Glomerular visceral epithelial cell (primary cell): ENCODE results near the gene PROP1.
A peak's percentile ranks its signal among the peaks of the same experiment; 100 is the strongest.
"Not testable (repeated sequence)": the region's sequence is repeated elsewhere in the genome, so short reads cannot be mapped to it uniquely, and the experiment has no call there.

ENCODE experiments used
- DNase-seq: peaks from one replicate; pipeline ENCODE4 v3.0.0-alpha.2; 2016; ENCODE audit errors: extremely low spot score

The PROP1 gene

GRCh38 chr5:177982072-177982727 lies 13.8 kb downstream of the PROP1 start:
- no peak for DNase-seq

- no peak for DNase-seq
These were observed 14.6 kb downstream of the PROP1 start for GRCh38 chr5:177981296-177982071.

- no peak for DNase-seq
These were observed 15.3 kb downstream of the PROP1 start for GRCh38 chr5:177980743-177981151.

- not testable (repeated sequence) for DNase-seq
These were observed 18.4 kb downstream of the PROP1 start for GRCh38 chr5:177977600-177977999.

- DNase-seq, result no peak
These were observed 22.9 kb downstream of the PROP1 start for GRCh38 chr5:177973066-177973635.

- no peak for DNase-seq
These were observed 23.4 kb downstream of the PROP1 start for GRCh38 chr5:177972613-177973012.

GRCh38 chr5:177972014-177972413 lies 24.0 kb downstream of the PROP1 start:
- DNase-seq, result not testable (repeated sequence)

GRCh38 chr5:177968661-177969211 lies 27.3 kb downstream of the PROP1 start:
- DNase-seq, result no peak

- DNase-seq, result no peak
These were observed 28.7 kb downstream of the PROP1 start for GRCh38 chr5:177967221-177967887.

GRCh38 chr5:177966839-177967166 lies 29.2 kb downstream of the PROP1 start:
- no peak for DNase-seq

GRCh38 chr5:177966009-177966838 lies 29.8 kb downstream of the PROP1 start:
- no peak for DNase-seq

GRCh38 chr5:177964471-177964870 lies 31.6 kb downstream of the PROP1 start:
- DNase-seq, result no peak

- no peak for DNase-seq
These were observed 32.1 kb downstream of the PROP1 start for GRCh38 chr5:177963966-177964365.

- DNase-seq, result no peak
These were observed 36.7 kb downstream of the PROP1 start for GRCh38 chr5:177959315-177959714.

GRCh38 chr5:177958696-177959095 lies 37.3 kb downstream of the PROP1 start:
- DNase-seq, result no peak

GRCh38 chr5:177957241-177957640 lies 38.8 kb downstream of the PROP1 start:
- no peak for DNase-seq

- not testable (repeated sequence) for DNase-seq
These were observed 42.9 kb downstream of the PROP1 start for GRCh38 chr5:177953101-177953500.

- DNase-seq, result not testable (repeated sequence)
These were observed 46.4 kb downstream of the PROP1 start for GRCh38 chr5:177949656-177950055.

- DNase-seq, result not testable (repeated sequence)
These were observed 47.0 kb downstream of the PROP1 start for GRCh38 chr5:177949065-177949464.

- DNase-seq, result not testable (repeated sequence)
These were observed 48.1 kb downstream of the PROP1 start for GRCh38 chr5:177947912-177948311.

- peak; percentile 35 for DNase-seq
These were observed 50.3 kb downstream of the PROP1 start for GRCh38 chr5:177945601-177946283.
